WERI-Rb-1 (cell line): ENCODE data around the gene SPOCK1.

Experiments
- DNase-seq: peaks from one replicate; pipeline ENCODE4 v3.0.0-alpha.2; 2020
- H3K27ac ChIP-seq: fragments of 250-450 bp; sonication (Bioruptor Pico); 2 replicates; pipeline ENCODE4 v1.5.1; 2020; ENCODE audit warnings: mild to moderate bottlenecking, moderate library complexity
- H3K27me3 ChIP-seq: fragments of 250-450 bp; sonication (Bioruptor Pico); 2 replicates; pipeline ENCODE4 v1.5.1; 2021; ENCODE audit warnings: mild to moderate bottlenecking, low read depth, moderate library complexity; ENCODE audit not compliant: insufficient read depth, severe bottlenecking
- H3K36me3 ChIP-seq: fragments of 250-450 bp; sonication (Bioruptor Pico); 2 replicates; pipeline ENCODE4 v1.5.1; 2020; ENCODE audit warnings: mild to moderate bottlenecking, moderate library complexity
- H3K4me3 ChIP-seq: 2 replicates; pipeline ENCODE4 v1.5.1; 2011; ENCODE audit warnings: low read depth, mild to moderate bottlenecking, control low read depth, low read length
- H3K9me3 ChIP-seq: fragments of 250-450 bp; sonication (Bioruptor Pico); 2 replicates; pipeline ENCODE4 v1.5.1; 2021; ENCODE audit warnings: mild to moderate bottlenecking, moderate library complexity; ENCODE audit not compliant: severe bottlenecking
- TF ChIP-seq, protein P1 (sequence below): IDR thresholded peaks from 2 replicates; pipeline ENCODE4 v1.5.1; 2011; ENCODE audit warnings: low read depth, mild to moderate bottlenecking, control low read depth, inconsistent platforms, low read length

SPOCK1 gene

DNA sequence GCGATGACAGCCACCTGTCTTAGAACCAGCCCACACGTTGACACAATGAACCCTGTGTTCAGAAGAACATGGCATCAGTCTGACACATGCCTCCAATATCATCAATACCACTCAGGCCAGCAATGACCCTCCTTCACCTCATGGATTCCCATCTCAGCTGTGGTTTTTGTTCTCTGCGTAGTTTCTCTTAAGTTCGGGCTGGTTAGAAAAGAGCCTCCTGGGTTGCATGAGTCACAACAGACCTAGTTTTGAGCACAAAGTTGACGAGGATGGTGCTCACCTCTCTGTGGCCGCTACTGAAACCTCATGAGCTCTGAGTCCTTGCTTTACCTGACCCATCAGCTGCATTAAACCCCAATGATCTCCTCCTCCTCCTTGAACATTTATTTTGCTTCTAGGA is 299.9 kb downstream of the SPOCK1 start:
- Histone ChIP-seq H3K4me3 (no peak overlapping the region), H3K36me3 (no peaks in the 10 kb centered on the region), H3K9me3 (no peaks in the 10 kb centered on the region), H3K27ac (no peak overlapping the region), H3K27me3 (no peaks in the 10 kb centered on the region)
- no peak for DNase-seq
- TF ChIP-seq, protein P1, sequence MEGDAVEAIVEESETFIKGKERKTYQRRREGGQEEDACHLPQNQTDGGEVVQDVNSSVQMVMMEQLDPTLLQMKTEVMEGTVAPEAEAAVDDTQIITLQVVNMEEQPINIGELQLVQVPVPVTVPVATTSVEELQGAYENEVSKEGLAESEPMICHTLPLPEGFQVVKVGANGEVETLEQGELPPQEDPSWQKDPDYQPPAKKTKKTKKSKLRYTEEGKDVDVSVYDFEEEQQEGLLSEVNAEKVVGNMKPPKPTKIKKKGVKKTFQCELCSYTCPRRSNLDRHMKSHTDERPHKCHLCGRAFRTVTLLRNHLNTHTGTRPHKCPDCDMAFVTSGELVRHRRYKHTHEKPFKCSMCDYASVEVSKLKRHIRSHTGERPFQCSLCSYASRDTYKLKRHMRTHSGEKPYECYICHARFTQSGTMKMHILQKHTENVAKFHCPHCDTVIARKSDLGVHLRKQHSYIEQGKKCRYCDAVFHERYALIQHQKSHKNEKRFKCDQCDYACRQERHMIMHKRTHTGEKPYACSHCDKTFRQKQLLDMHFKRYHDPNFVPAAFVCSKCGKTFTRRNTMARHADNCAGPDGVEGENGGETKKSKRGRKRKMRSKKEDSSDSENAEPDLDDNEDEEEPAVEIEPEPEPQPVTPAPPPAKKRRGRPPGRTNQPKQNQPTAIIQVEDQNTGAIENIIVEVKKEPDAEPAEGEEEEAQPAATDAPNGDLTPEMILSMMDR = no peak

DNA sequence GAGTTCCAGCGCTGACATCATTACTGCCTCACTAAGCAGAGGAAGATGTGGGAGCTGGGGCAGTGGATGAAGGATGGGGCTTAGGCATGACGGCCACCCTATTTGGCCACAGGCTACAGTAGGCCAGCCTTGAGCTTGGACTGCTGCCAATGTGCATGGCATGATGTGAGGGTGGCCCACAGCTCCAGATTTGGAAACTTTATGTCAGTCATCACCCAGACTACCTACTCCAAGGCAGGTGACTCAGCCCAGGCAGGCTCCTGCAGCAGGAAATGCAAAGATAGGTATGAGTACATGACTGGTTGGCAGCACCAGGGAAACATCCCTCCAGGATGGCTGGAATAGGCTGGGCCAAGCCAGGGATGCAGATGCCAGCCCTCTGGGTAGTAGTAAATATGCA is 303.6 kb downstream of the SPOCK1 start:
- no peaks in the 10 kb centered on the region for H3K9me3 ChIP-seq
- H3K4me3 ChIP-seq = no peak overlapping the region
- no peaks in the 10 kb centered on the region for H3K36me3 ChIP-seq
- H3K27me3 ChIP-seq = no peaks in the 10 kb centered on the region
- TF ChIP-seq, protein P1 = no peak
- H3K27ac ChIP-seq = no peak overlapping the region
- DNase-seq = no peak

DNA sequence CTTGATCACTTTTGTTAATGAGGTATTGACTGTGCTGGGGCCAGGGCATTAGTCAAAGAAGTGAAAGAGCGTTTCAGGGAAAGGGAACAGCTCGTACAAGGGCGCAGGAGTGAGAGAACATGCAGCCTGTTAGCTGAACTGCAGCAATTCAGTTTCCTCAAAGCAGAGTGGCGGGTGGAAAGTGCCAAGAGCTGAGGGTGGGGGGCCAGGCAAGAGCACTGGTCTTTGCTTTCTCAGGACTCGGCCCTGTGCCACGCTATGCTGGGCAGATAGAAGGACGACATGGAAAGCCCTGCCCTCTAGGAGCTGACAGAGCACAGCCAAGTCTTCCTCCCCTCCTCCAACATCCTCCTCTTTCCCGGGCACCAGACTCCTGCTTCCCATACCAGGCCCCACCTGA is 304.8 kb downstream of the SPOCK1 start:
- Histone ChIP-seq H3K27ac (no peak overlapping the region), H3K27me3 (no peaks in the 10 kb centered on the region), H3K9me3 (no peaks in the 10 kb centered on the region), H3K36me3 (no peaks in the 10 kb centered on the region), H3K4me3 (no peak overlapping the region)
- DNase-seq = no peak
- TF ChIP-seq, protein P1 = no peak

DNA sequence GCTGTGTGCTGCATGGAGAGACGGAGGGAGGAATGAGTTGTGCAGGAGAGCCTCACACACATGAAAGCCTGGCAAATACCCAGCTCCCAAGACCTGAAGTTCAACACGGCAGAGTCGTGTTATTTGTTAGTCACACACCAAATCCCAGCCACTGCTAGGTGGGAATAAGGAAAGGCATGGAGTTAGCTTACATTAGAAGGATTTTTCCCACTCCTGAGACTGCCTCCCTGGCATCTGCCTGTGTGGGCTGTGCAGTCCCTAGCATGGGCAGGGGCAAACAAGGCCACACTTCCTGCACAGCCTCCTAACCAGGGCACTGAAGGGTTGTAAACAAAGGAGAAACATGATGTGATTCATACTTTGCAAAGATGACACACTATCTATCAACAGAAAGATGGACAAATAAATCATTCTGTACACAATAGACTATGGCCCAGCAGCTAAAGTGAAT is 306.8 kb downstream of the SPOCK1 start:
- Histone ChIP-seq H3K4me3 (no peak overlapping the region), H3K27me3 (no peaks in the 10 kb centered on the region), H3K27ac (no peak overlapping the region), H3K9me3 (no peaks in the 10 kb centered on the region), H3K36me3 (no peaks in the 10 kb centered on the region)
- no peak for DNase-seq
- TF ChIP-seq, protein P1 = no peak

DNA sequence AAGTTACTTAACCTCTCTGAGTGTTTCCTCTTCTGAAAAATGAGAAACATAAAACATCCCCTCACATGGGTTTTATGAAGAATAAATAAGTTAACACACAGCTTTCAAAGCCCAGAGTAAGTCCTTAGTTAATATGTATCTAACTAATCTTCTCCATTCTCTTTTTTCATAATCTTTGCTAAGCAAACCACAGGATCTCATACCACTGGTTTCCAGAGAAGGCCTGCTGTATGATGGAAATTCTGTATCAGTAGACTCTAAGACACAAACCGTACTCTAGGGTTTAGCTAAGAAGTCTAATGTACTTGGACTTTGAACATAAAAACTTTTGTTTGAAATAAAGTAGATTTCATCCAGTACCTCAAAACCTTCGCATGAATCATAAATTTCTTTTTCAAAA is 307.9 kb downstream of the SPOCK1 start:
- no peak overlapping the region for H3K27ac ChIP-seq
- H3K36me3 ChIP-seq = no peaks in the 10 kb centered on the region
- TF ChIP-seq, protein P1 = no peak
- no peak overlapping the region for H3K4me3 ChIP-seq
- H3K9me3 ChIP-seq = no peaks in the 10 kb centered on the region
- no peak for DNase-seq
- no peaks in the 10 kb centered on the region for H3K27me3 ChIP-seq

DNA sequence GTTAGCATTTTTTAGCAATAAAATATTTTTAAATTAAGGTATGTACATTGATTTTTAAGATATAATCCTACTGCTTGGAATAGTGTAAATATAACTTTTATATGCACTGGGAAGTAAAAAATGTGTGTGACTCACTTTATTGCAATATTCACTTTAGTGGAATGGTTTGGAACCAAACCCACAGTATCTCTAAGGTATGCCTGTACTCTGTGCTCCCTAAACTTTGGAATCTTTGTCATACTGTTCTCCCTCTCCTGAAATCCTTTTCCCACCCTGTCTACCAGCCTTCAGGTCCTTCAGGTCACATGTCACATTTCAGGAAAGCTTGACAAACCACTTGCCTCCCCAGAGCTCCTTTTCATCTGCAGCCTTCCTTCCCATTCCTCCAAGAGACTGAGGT is 308.7 kb downstream of the SPOCK1 start:
- DNase-seq = no peak
- Histone ChIP-seq H3K27me3 (no peaks in the 10 kb centered on the region), H3K27ac (no peak overlapping the region), H3K36me3 (no peaks in the 10 kb centered on the region), H3K4me3 (no peak overlapping the region), H3K9me3 (no peaks in the 10 kb centered on the region)
- TF ChIP-seq, protein P1 = no peak
